Transverse colon (tissue), 4 donors: ENCODE data around the gene SPPL3. TPM values are rescaled to one million over a fixed set of nuclear protein-coding genes. Genes with fewer than 3 reads are reported as not detected.

Experiments
- DNase-seq: peaks from one replicate; pipeline ENCODE4 v3.0.0-alpha.2; 2019
- H3K27ac ChIP-seq, 4 donors: fragments of 200-600 bp; sonication (generic); 2 replicates each; pipeline ENCODE4 v1.5.1; 2016 to 2018; ENCODE audit warnings: inconsistent platforms in 4 of 4
- H3K27me3 ChIP-seq: fragments of 200-600 bp; sonication (generic); 2 replicates; pipeline ENCODE4 v1.5.1; 2017; ENCODE audit warnings: inconsistent platforms
- H3K36me3 ChIP-seq, 4 donors: fragments of 200-600 bp; sonication (generic); 2 replicates each; pipeline ENCODE4 v1.5.1; 2017 to 2019; ENCODE audit warnings: inconsistent platforms in 4 of 4
- H3K4me1 ChIP-seq, 4 donors: fragments of 200-600 bp; sonication (generic); 2 replicates each; pipeline ENCODE4 v1.5.1; 2017 to 2020; ENCODE audit warnings: inconsistent platforms in 4 of 4
- H3K4me3 ChIP-seq, 4 donors: fragments of 200-600 bp; sonication (generic); 1 replicate in 1 of 4; 2 replicates in 3 of 4; pipeline versions ENCODE4 v1.5.1 to v1.6.1; 2017 to 2019; ENCODE audit warnings: inconsistent platforms in 4 of 4
- H3K9me3 ChIP-seq, 2 donors: fragments of 200-600 bp; sonication (generic); 2 replicates each; pipeline ENCODE4 v1.5.1; 2017 to 2019; ENCODE audit warnings: inconsistent platforms in 2 of 2
- CTCF ChIP-seq, 5 experiments: fragments of 200-600 bp in 3 of 5; fragments of 450-650 bp in 2 of 5; sonication (generic) in 3 of 5; IDR thresholded peaks; 1 replicate in 2 of 5; 2 replicates in 3 of 5; pipeline ENCODE4 v1.5.1; 2016 to 2017; ENCODE audit warnings: antibody characterized with exemption in 5 of 5, inconsistent platforms in 3 of 5, mild to moderate bottlenecking in 2 of 5, moderate library complexity in 1 of 5
- EP300 ChIP-seq: sonication (generic); formaldehyde crosslinking; IDR thresholded peaks from one replicate; pipeline ENCODE4 v1.6.1; 2017; ENCODE audit warnings: antibody characterized with exemption, low read depth
- POLR2A ChIP-seq: fragments of 450-650 bp; IDR thresholded peaks from one replicate; pipeline ENCODE4 v1.6.1; 2016; ENCODE audit warnings: antibody characterized with exemption, mild to moderate bottlenecking, moderate library complexity
- POLR2AphosphoS5 ChIP-seq, 3 donors: sonication (generic); formaldehyde crosslinking; IDR thresholded peaks; one replicate each; pipeline ENCODE4 v1.6.1; 2016; ENCODE audit warnings: antibody characterized with exemption in 3 of 3
- WGBS, 2 donors: methylation state at CpG; one replicate each; pipeline ENCODE4 v1.1.5; 2018; ENCODE audit warnings: low coverage in 1 of 2; 5-methylcytosine and 5-hydroxymethylcytosine counted together
- in situ Hi-C, 4 donors: fragments of 200-750 bp; cut with MboI; loops; one replicate each; pipeline versions ENCODE4 v1.15.0 to v1.15.1; 2017; ENCODE audit warnings: low sequenced_read_pairs in 3 of 4, low pct_ligation_motif_present in 1 of 4, low pct_unique_long_range_greater_than_20kb in 1 of 4
- intact Hi-C: fragments of 100-400 bp; cut with DNase I; formaldehyde crosslinking; loops from one replicate; pipeline ENCODE4 v1.15.1; 2023; ENCODE audit warnings: low total_unique reads
- total RNA-seq, 4 donors: library from RNA; depleted of rRNA; stranded (reverse); fragments of >200 nt; gene quantifications; one replicate each; pipeline ENCODE4 v1.1.0, GENCODE V29; 2016

Gene SPPL3
- total RNA-seq, 4 donors from 2014 or later: 34.7 to 45.4 (median 41.6) TPM

DNA sequence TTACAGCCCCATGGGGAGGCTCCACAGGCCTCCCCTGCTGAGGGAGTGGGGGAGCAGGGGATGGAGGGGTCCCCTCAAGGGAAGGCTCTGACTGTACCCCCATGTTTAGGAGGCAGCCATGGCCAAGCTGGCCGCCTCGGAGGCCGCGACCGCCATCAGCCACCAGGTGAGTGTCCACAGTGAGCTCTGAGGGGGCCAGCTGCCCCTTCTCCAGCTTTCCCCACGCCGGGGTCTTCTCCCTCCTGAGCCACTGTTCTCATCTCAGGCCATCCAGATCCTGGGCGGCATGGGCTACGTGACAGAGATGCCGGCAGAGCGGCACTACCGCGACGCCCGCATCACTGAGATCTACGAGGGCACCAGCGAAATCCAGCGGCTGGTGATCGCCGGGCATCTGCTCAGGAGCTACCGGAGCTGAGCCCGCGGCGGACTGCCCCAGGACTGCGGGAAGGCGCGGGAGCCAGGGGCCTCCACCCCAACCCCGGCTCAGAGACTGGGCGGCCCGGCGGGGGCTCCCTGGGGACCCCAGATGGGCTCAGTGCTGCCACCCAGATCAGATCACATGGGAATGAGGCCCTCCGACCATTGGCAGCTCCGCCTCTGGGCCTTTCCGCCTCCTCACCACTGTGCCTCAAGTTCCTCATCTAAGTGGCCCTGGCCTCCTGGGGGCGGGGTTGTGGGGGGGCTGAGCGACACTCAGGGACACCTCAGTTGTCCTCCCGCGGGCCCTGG, 165.0 kb downstream of the SPPL3 start:
- no peaks in the 10 kb centered on the region for H3K9me3 ChIP-seq
- no peaks in the 10 kb centered on the region for H3K4me1 ChIP-seq
- H3K4me3 ChIP-seq: no peak overlapping the region
- no peak for DNase-seq
- intact Hi-C loops (no loop called here), in situ Hi-C loops (no loop called here)
- WGBS, 2 donors: 90% methylated on average over 31 of the region's 38 CpGs; no CpG with 5 or more reads in 1 of the 2 donors
- TF ChIP-seq CTCF (IDR thresholded peaks at IDR 0.05) (no peak), POLR2AphosphoS5 (IDR thresholded peaks at IDR 0.05) (no peak), EP300 (no peak), POLR2A (no peak)
- H3K27me3 ChIP-seq: no peaks in the 10 kb centered on the region
- no peak overlapping the region for H3K27ac ChIP-seq
- H3K36me3 ChIP-seq: peaks cover 0 to 18% (median 0%) of the 10 kb centered on the region in 4 donors

DNA sequence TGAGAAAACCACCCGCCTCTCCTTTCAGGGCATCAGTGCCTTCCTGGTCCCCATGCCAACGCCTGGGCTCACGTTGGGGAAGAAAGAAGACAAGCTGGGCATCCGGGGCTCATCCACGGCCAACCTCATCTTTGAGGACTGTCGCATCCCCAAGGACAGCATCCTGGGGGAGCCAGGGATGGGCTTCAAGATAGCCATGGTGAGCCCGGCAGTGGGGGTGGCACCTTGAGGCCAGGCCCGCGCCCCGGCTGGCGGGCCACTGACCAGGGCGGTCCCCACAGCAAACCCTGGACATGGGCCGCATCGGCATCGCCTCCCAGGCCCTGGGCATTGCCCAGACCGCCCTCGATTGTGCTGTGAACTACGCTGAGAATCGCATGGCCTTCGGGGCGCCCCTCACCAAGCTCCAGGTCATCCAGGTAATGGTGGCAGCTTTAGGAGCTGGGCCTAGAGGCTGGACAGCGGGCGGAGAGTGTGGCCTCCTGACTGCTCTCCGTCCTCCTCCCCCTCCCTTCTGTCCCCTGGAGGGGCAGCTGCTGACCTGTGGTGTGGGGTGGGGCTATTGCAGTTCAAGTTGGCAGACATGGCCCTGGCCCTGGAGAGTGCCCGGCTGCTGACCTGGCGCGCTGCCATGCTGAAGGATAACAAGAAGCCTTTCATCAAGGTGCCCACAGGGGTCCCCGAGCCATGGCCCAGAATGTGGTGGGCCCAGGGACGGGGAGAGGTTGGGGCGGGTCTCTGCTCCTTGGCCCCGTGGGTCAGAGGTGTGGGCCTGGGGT, 165.7 kb downstream of the SPPL3 start:
- in situ Hi-C loops (no loop called here), intact Hi-C loops (no loop called here)
- H3K9me3 ChIP-seq: no peaks in the 10 kb centered on the region
- no peak for TF ChIP-seq POLR2AphosphoS5 (IDR thresholded peaks at IDR 0.05)
- no peak for TF ChIP-seq POLR2A
- TF ChIP-seq EP300: no peak
- no peak for TF ChIP-seq CTCF (IDR thresholded peaks at IDR 0.05)
- no peak for DNase-seq
- H3K4me3 ChIP-seq: no peak overlapping the region
- WGBS, 2 donors: 91% methylated on average over 27 of the region's 31 CpGs; no CpG with 5 or more reads in 1 of the 2 donors
- H3K4me1 ChIP-seq: no peaks in the 10 kb centered on the region
- peaks cover 0 to 18% (median 0%) of the 10 kb centered on the region in 4 donors for H3K36me3 ChIP-seq
- no peak overlapping the region for H3K27ac ChIP-seq
- H3K27me3 ChIP-seq: no peaks in the 10 kb centered on the region

DNA sequence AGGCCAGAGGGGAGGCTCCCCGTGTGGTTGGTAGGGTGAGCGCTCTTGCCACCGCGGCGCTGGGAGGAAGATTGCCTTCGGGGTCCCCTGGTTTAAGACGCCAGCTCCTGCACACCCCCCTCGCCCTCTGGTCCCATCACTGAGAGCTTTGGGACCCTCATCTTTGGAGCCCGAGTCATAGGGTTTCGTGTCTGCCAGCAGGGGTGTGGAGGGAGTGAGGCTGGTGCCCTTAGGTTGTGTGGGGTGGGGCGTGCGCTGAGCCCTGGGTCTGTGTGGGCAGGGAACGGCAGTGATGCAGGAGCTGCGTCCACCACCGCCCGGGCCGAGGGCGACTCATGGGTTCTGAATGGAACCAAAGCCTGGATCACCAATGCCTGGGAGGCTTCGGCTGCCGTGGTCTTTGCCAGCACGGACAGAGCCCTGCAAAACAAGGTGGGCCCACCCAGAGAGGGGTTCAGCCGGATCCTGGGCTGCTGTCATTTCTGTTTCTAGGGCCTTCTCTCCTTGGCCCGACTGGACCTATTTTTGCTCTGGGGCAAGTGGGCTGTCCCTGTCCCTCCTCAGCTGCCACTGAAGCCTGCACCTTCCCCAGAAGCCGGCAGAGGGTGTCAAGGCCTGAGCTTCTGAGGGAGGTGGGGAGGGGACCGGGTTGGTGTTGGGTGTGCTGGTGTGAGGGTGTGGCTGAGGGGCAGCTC, 166.5 kb downstream of the SPPL3 start:
- H3K27me3 ChIP-seq: no peaks in the 10 kb centered on the region
- H3K9me3 ChIP-seq: no peaks in the 10 kb centered on the region
- H3K4me1 ChIP-seq: no peaks in the 10 kb centered on the region
- intact Hi-C loops (no loop called here), in situ Hi-C loops (no loop called here)
- 85% methylated on average over 23 of the region's 25 CpGs; no CpG with 5 or more reads in 1 of the 2 donors for WGBS, 2 donors
- no peak for DNase-seq
- TF ChIP-seq POLR2AphosphoS5 (IDR thresholded peaks at IDR 0.05) (no peak), POLR2A (no peak), CTCF (IDR thresholded peaks at IDR 0.05) (no peak)
- peaks cover 0 to 18% (median 0%) of the 10 kb centered on the region in 4 donors for H3K36me3 ChIP-seq
- no peak overlapping the region for H3K27ac ChIP-seq
- no peak overlapping the region for H3K4me3 ChIP-seq
